Parathyroid adenoma (tissue), 2 donors: Measurements from ENCODE around the gene DUSP7.
A peak's percentile ranks its signal among the peaks of the same experiment; 100 is the strongest.

Experiments used
- H2AFZ ChIP-seq: fragments of 300-600 bp; sonication (generic); one replicate; pipeline ENCODE4 v1.7.0; 2017; ENCODE audit warnings: antibody characterized with exemption, mild to moderate bottlenecking
- H3K27ac ChIP-seq: fragments of 300-600 bp; sonication (generic); one replicate; pipeline ENCODE4 v1.7.0; 2017
- H3K27me3 ChIP-seq: fragments of 300-600 bp; sonication (generic); one replicate; pipeline ENCODE4 v1.7.0; 2017; ENCODE audit warnings: low read length; ENCODE audit not compliant: control insufficient read depth, insufficient read depth
- H3K36me3 ChIP-seq: fragments of 300-600 bp; sonication (generic); one replicate; pipeline ENCODE4 v1.7.0; 2017; ENCODE audit warnings: low read length; ENCODE audit not compliant: control insufficient read depth, insufficient read depth
- H3K4me1 ChIP-seq: fragments of 300-600 bp; sonication (generic); one replicate; pipeline ENCODE4 v1.7.0; 2017; ENCODE audit warnings: control low read depth
- H3K4me2 ChIP-seq: fragments of 300-600 bp; sonication (generic); one replicate; pipeline ENCODE4 v1.7.0; 2017; ENCODE audit warnings: low read length
- H3K4me3 ChIP-seq: fragments of 300-600 bp; sonication (generic); one replicate; pipeline ENCODE4 v1.7.0; 2017; ENCODE audit warnings: low read depth, low read length
- H3K79me2 ChIP-seq: fragments of 300-600 bp; sonication (generic); one replicate; pipeline ENCODE4 v1.7.0; 2017; ENCODE audit warnings: control low read depth
- H3K9ac ChIP-seq: fragments of 300-600 bp; sonication (generic); one replicate; pipeline ENCODE4 v1.7.0; 2017; ENCODE audit warnings: mild to moderate bottlenecking
- H3K9me3 ChIP-seq: fragments of 300-600 bp; sonication (generic); one replicate; pipeline ENCODE4 v1.7.0; 2017; ENCODE audit warnings: low read length; ENCODE audit not compliant: control insufficient read depth
- CTCF ChIP-seq: fragments of 300-600 bp; sonication (generic); IDR thresholded peaks from one replicate; pipeline ENCODE4 v1.7.0; 2017; ENCODE audit warnings: antibody characterized with exemption, mild to moderate bottlenecking
- donor health status: primary hyperparathyroidism.

DUSP7 gene

GRCh38 chr3:52055537-52056351 is 627 bp downstream of the DUSP7 start:
- H3K4me1 ChIP-seq = peaks cover 4% of the 10 kb centered on the region
- peak overlapping the region; percentile 87 for H3K4me2 ChIP-seq
- H3K9ac ChIP-seq = peak overlapping the region; percentile 17
- no peaks in the 10 kb centered on the region for H3K27me3 ChIP-seq
- H3K36me3 ChIP-seq = no peaks in the 10 kb centered on the region
- H3K9me3 ChIP-seq = no peaks in the 10 kb centered on the region
- TF ChIP-seq CTCF = no peak
- H3K79me2 ChIP-seq = peaks cover 4% of the 10 kb centered on the region
- H3K27ac ChIP-seq = peak overlapping the region; percentile 65
- H2AFZ ChIP-seq = peak overlapping the region; percentile 91
- H3K4me3 ChIP-seq = peak overlapping the region; percentile 63

GRCh38 chr3:52054661-52055511 is 1.5 kb downstream of the DUSP7 start:
- no peak for TF ChIP-seq CTCF

GRCh38 chr3:52053307-52054304 is 2.8 kb downstream of the DUSP7 start:
- Histone ChIP-seq H2AFZ (no peak overlapping the region), H3K27me3 (no peaks in the 10 kb centered on the region), H3K4me3 (no peak overlapping the region), H3K4me1 (peaks cover 4% of the 10 kb centered on the region), H3K79me2 (peaks cover 4% of the 10 kb centered on the region), H3K9ac (no peak overlapping the region), H3K9me3 (no peaks in the 10 kb centered on the region), H3K27ac (peak overlapping the region; percentile 34), H3K36me3 (no peaks in the 10 kb centered on the region), H3K4me2 (no peak overlapping the region)
- peak; percentile 15 for TF ChIP-seq CTCF

More at GRCh38 chr3:52054661-52055511, 1.5 kb downstream of the DUSP7 start:
- Histone ChIP-seq H3K79me2 (peaks cover 4% of the 10 kb centered on the region), H3K9ac (peak overlapping the region; percentile 17), H2AFZ (peak overlapping the region; percentile 91), H3K4me3 (peak overlapping the region; percentile 63), H3K4me1 (peaks cover 4% of the 10 kb centered on the region), H3K27me3 (no peaks in the 10 kb centered on the region), H3K4me2 (peak overlapping the region; percentile 87), H3K36me3 (no peaks in the 10 kb centered on the region), H3K9me3 (no peaks in the 10 kb centered on the region), H3K27ac (peak overlapping the region; percentile 65)

GRCh38 chr3:52052831-52053306 is 3.5 kb downstream of the DUSP7 start:
- no peak for TF ChIP-seq CTCF
- Histone ChIP-seq H3K27ac (peak overlapping the region; percentile 70), H3K9me3 (no peaks in the 10 kb centered on the region), H3K4me1 (peaks cover 4% of the 10 kb centered on the region), H3K27me3 (no peaks in the 10 kb centered on the region), H3K4me2 (peak overlapping the region; percentile 10), H3K4me3 (no peak overlapping the region), H2AFZ (no peak overlapping the region), H3K9ac (no peak overlapping the region), H3K79me2 (peaks cover 4% of the 10 kb centered on the region), H3K36me3 (no peaks in the 10 kb centered on the region)
